GM12878 (cell line): Measurements from ENCODE around the gene MAGEB17. TPM values are rescaled to one million over a fixed set of nuclear protein-coding genes. Genes with fewer than 3 reads are reported as not detected.
"Not testable (repeated sequence)": the region's sequence is repeated elsewhere in the genome, so short reads cannot be mapped to it uniquely, and the experiment has no call there.

ENCODE experiments used
- ATAC-seq: fragments of 200-7000 bp; cut with Tn5 transposase; 3 replicates; pipeline ENCODE4 v1.9.1; 2020; ENCODE audit warnings: mild to moderate bottlenecking, moderate library complexity
- BruUV-seq: library from RNA; stranded (reverse); fragments of 400-500 nt; replicated peaks from 2 replicates; lab custom pipeline; 2021; lab: Mats Ljungman, UMichigan
- CTCF ChIA-PET: fragments of 300-600 bp; sonication (Branson Sonifier 250); formaldehyde crosslinking; extraction: SDS; loops from one replicate; lab custom pipeline; 2021; ENCODE audit warnings: inconsistent platforms; lab: Yijun Ruan, JAX
- POLR2A ChIA-PET: fragments of 350-600 bp; formaldehyde crosslinking; extraction: SDS; loops from one replicate; lab custom pipeline; 2021; ENCODE audit warnings: inconsistent platforms; lab: Charles Lee
- RAD21 ChIA-PET: fragments of 300-600 bp; sonication (Branson Sonifier 250); formaldehyde crosslinking; loops from one replicate; lab custom pipeline; 2023; ENCODE audit warnings: antibody characterized with exemption; ENCODE audit not compliant: unreplicated experiment; lab: Charles Lee
- SMC1A ChIA-PET: fragments of 300-600 bp; sonication (Branson Sonifier 250); formaldehyde crosslinking; loops from one replicate; lab custom pipeline; 2023; ENCODE audit not compliant: unreplicated experiment, uncharacterized antibody; lab: Charles Lee
- DNase-seq: peaks from one replicate; pipeline ENCODE4 v3.0.0-alpha.2; 2011; ENCODE audit warnings: low read depth, low spot score
- FAIRE-seq: peaks from 3 replicates; lab custom pipeline; 2011; peaks lifted over from hg19 to GRCh38; lab: Jason Lieb, UNC
- H2AFZ ChIP-seq: 2 replicates; pipeline ENCODE4 v1.6.0; 2011; ENCODE audit warnings: low read depth, low read length, control low read depth; ENCODE audit not compliant: control insufficient read depth
- H3K27ac ChIP-seq: 2 replicates; pipeline ENCODE4 v1.5.1; 2011; ENCODE audit warnings: control low read depth; ENCODE audit not compliant: control insufficient read depth, insufficient read depth
- H3K27me3 ChIP-seq, 2 experiments: replicated peaks in 1 of 2; 2 replicates each; pipeline versions ENCODE4 v1.6.0 to v1.6.1; 2011; ENCODE audit warnings: low read length in 1 of 2; ENCODE audit not compliant: control insufficient read depth in 2 of 2, insufficient read depth in 2 of 2
- H3K36me3 ChIP-seq, 2 experiments: 2 replicates each; pipeline ENCODE4 v1.5.1; 2011; ENCODE audit warnings: low read length in 1 of 2; ENCODE audit not compliant: control insufficient read depth in 2 of 2, insufficient read depth in 2 of 2
- H3K4me1 ChIP-seq: 2 replicates; pipeline ENCODE4 v1.6.1; 2011; ENCODE audit warnings: mild to moderate bottlenecking, low read length, moderate library complexity, mixed read lengths; ENCODE audit not compliant: control insufficient read depth, insufficient read depth
- H3K4me2 ChIP-seq: 2 replicates; pipeline ENCODE4 v1.6.0; 2011; ENCODE audit warnings: control low read depth; ENCODE audit not compliant: control insufficient read depth, insufficient read depth
- H3K4me3 ChIP-seq: fragments of 200-600 bp; sonication (generic); 2 replicates; pipeline ENCODE4 v1.5.1; 2016
- H3K79me2 ChIP-seq: 2 replicates; pipeline ENCODE4 v1.6.0; 2011; ENCODE audit warnings: low read length; ENCODE audit not compliant: control insufficient read depth, insufficient read depth
- H3K9ac ChIP-seq: 2 replicates; pipeline ENCODE4 v1.8.0; 2011; ENCODE audit warnings: low read length, control low read depth, mixed read lengths; ENCODE audit not compliant: control insufficient read depth, insufficient read depth
- H3K9me3 ChIP-seq: replicated peaks from 3 replicates; pipeline ENCODE4 v1.5.1; 2011; ENCODE audit warnings: mild to moderate bottlenecking, low read length; ENCODE audit not compliant: control insufficient read depth, insufficient read depth
- H4K20me1 ChIP-seq: 2 replicates; pipeline ENCODE4 v1.6.0; 2011; ENCODE audit not compliant: control insufficient read depth, insufficient read depth
- ASH2L ChIP-seq: fragments of 300-600, 200-600 bp; sonication (generic); IDR thresholded peaks from 2 replicates; pipeline ENCODE4 v1.6.1; 2017; ENCODE audit warnings: low read depth, mild to moderate bottlenecking, borderline replicate concordance
- ATF7 ChIP-seq: fragments of 450-650 bp; IDR thresholded peaks from 2 replicates; pipeline ENCODE4 v1.6.1; 2016; ENCODE audit warnings: low read depth, mild to moderate bottlenecking
- BACH1 ChIP-seq: fragments of 450-650 bp; IDR thresholded peaks from 2 replicates; pipeline ENCODE4 v1.6.1; 2017; ENCODE audit warnings: mild to moderate bottlenecking, borderline replicate concordance
- BMI1 ChIP-seq: fragments of 450-650 bp; IDR thresholded peaks from 2 replicates; pipeline ENCODE4 v1.6.1; 2016; ENCODE audit warnings: mild to moderate bottlenecking, moderate library complexity, borderline replicate concordance
- DPF2 ChIP-seq: fragments of 450-650 bp; IDR thresholded peaks from 2 replicates; pipeline ENCODE4 v1.6.1; 2017; ENCODE audit warnings: mild to moderate bottlenecking
- EED ChIP-seq: sonication (generic); IDR thresholded peaks from 2 replicates; pipeline ENCODE4 v1.6.1; 2016; ENCODE audit warnings: antibody characterized with exemption, low read depth
- GABPA ChIP-seq: IDR thresholded peaks from 2 replicates; pipeline ENCODE4 v1.6.1; 2014; ENCODE audit warnings: antibody characterized with exemption, low read depth, mild to moderate bottlenecking, inconsistent platforms
- HSF1 ChIP-seq: fragments of 150-350 bp; IDR thresholded peaks from 2 replicates; pipeline ENCODE4 v1.6.1; 2014; ENCODE audit warnings: mild to moderate bottlenecking, low read depth, low read length
- IRF4 ChIP-seq: IDR thresholded peaks from 2 replicates; pipeline ENCODE4 v1.6.1; 2011; ENCODE audit warnings: low read depth, low read length
- JUNB ChIP-seq: IDR thresholded peaks from 2 replicates; pipeline ENCODE4 v1.6.1; 2016; ENCODE audit warnings: antibody characterized with exemption, mild to moderate bottlenecking
- JUND ChIP-seq: IDR thresholded peaks from 2 replicates; pipeline ENCODE4 v1.6.1; 2012; ENCODE audit warnings: low read depth, mild to moderate bottlenecking, low read length, improper control_type of control experiment, moderate library complexity
- MEF2B ChIP-seq: fragments of 450-650 bp; IDR thresholded peaks from 2 replicates; pipeline ENCODE4 v1.6.1; 2018; ENCODE audit warnings: mild to moderate bottlenecking, moderate library complexity; ENCODE audit not compliant: partially characterized antibody, poor library complexity, severe bottlenecking
- NFIC ChIP-seq: IDR thresholded peaks from 2 replicates; pipeline ENCODE4 v1.6.1; 2012; ENCODE audit warnings: low read depth, mild to moderate bottlenecking, inconsistent platforms, low read length, moderate library complexity
- NRF1 ChIP-seq: conservative IDR thresholded peaks from 2 replicates; pipeline ENCODE4 v1.6.1; 2011; ENCODE audit warnings: mild to moderate bottlenecking, low read depth, low read length, improper control_type of control experiment
- PAX8 ChIP-seq: fragments of 450-650 bp; IDR thresholded peaks from 2 replicates; pipeline ENCODE4 v1.6.1; 2017; ENCODE audit warnings: mild to moderate bottlenecking, moderate library complexity
- RB1 ChIP-seq: fragments of 450-650 bp; formaldehyde crosslinking; IDR thresholded peaks from 2 replicates; pipeline ENCODE4 v1.6.1; 2017; ENCODE audit warnings: mild to moderate bottlenecking, borderline replicate concordance
- RUNX3 ChIP-seq: IDR thresholded peaks from 2 replicates; pipeline ENCODE4 v1.6.1; 2012; ENCODE audit warnings: low read length, inconsistent platforms
- SPI1 ChIP-seq: IDR thresholded peaks from 2 replicates; pipeline ENCODE4 v1.6.1; 2011; ENCODE audit warnings: low read depth, mild to moderate bottlenecking, low read length, moderate library complexity, borderline replicate concordance; ENCODE audit not compliant: insufficient read depth
- SUPT20H ChIP-seq: IDR thresholded peaks from 2 replicates; pipeline ENCODE4 v1.6.1; 2011; ENCODE audit warnings: low read depth, mild to moderate bottlenecking, low read length, moderate library complexity, borderline replicate concordance; ENCODE audit not compliant: control insufficient read depth
- WGBS: methylation state at CpG from one replicate; pipeline ENCODE4 v1.1.6; 2016; ENCODE audit warnings: low lambda C conversion rate; ENCODE audit not compliant: insufficient replicate concordance, insufficient coverage; ENCODE audit errors: missing lambda C conversion rate; 5-methylcytosine and 5-hydroxymethylcytosine counted together
- in situ Hi-C: fragments of 300-500 bp; cut with MboI; formaldehyde crosslinking; loops from 9 replicates; pipeline ENCODE4 v1.14.3; 2018; ENCODE audit warnings: mixed read lengths
- intact Hi-C: fragments of 100-400 bp; cut with micrococcal nuclease; formaldehyde crosslinking; loops from one replicate; pipeline ENCODE4 v1.14.2; 2022; ENCODE audit not compliant: unreplicated experiment
- polyA plus RNA-seq, 11 experiments: library from polyadenylated mRNA; depleted of rRNA in 4 of 11; unstranded in 6 of 11; stranded (reverse) in 5 of 11; fragments of >200 nt; fragmentation: Nextera tagmentation in 4 of 11; fragmentation: Illumina TruSeq in 1 of 11; extraction: Ambion mirVana in 4 of 11; extraction: Trizol in 1 of 11; gene quantifications; 1 replicate in 1 of 11; 2 replicates in 10 of 11; pipeline versions ENCODE4 v1.2.1 to v1.2.3, GENCODE V29; 2011 to 2016; ENCODE audit warnings: inconsistent platforms in 2 of 11, missing spikeins in 2 of 11, low read depth in 1 of 11
- total RNA-seq, 4 experiments: library from RNA; depleted of rRNA in 3 of 4; stranded (reverse); fragments of >200 nt in 3 of 4; fragmentation: Illumina TruSeq in 1 of 4; extraction: Trizol in 1 of 4; gene quantifications; 2 replicates each; pipeline versions ENCODE4 v1.2.1 to v1.2.3, GENCODE V29; 2013 to 2021

MAGEB17 gene
- total and polyA plus RNA-seq, 10 of the 15 experiments (the other 5 are each of a cell fraction or from before 2014, with no cell fraction given) = 0.05 to 0.21 TPM; not detected in 8

DNA sequence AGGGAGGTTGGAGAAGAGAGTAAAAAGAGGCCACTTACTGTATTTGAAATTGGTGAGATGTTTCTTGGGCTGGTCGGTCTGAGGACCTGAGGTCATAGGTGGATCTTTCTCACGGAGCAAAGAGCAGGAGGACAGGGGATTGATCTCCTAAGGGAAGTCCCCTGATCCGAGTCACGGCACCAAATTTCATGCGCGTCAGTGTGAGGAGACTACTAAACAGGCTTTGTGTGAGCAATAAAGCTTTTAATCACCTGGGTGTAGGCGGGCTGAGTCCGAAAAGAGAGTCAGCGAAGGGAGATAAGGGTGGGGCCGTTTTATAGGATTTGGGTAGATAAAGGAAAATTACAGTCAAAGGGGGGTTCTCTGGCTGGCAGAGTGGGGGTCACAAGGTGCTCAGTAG lies 16.6 kb downstream of the MAGEB17 start:
- ATAC-seq, intact Hi-C loops, H3K27ac ChIP-seq, DNase-seq, H3K9ac ChIP-seq, H3K79me2 ChIP-seq, in situ Hi-C loops, SMC1A ChIA-PET, CTCF ChIA-PET, H3K27me3 ChIP-seq, H3K9me3 ChIP-seq, RAD21 ChIA-PET, H3K4me2 ChIP-seq, H2AFZ ChIP-seq, H3K4me3 ChIP-seq, H3K36me3 ChIP-seq, H4K20me1 ChIP-seq, FAIRE-seq, H3K4me1 ChIP-seq, BruUV-seq: not testable (repeated sequence)
- 49% methylated on average over 10 of the region's 10 CpGs for WGBS
- POLR2A ChIA-PET = interaction anchor here (0.5 kb wide), 1 partner anchor 69 kb away, joined by 3 read pairs; no protein-coding TSS in a partner anchor

GRCh38 chrX:16185725-16186136 lies 18.4 kb downstream of the MAGEB17 start:
- Histone ChIP-seq H4K20me1 (no peaks in the 10 kb centered on the region), H3K4me3 (no peak overlapping the region), H3K27me3 (no peaks in the 10 kb centered on the region), H3K9ac (no peak overlapping the region), H3K4me1 (no peaks in the 10 kb centered on the region), H3K36me3 (no peaks in the 10 kb centered on the region), H3K27ac (no peak overlapping the region), H2AFZ (no peak overlapping the region), H3K4me2 (0 out of 2 replicates have a peak overlapping the region, but pooled peaks have one; percentile 3), H3K79me2 (no peaks in the 10 kb centered on the region), H3K9me3 (no peaks in the 10 kb centered on the region)
- BruUV-seq = no TSS peak
- intact Hi-C loops (no loop called here), in situ Hi-C loops (no loop called here)
- ChIA-PET SMC1A (interaction anchor here (1.1 kb wide), 2 partner anchors 13 to 27 kb away, joined by 3 read pairs; no protein-coding TSS in a partner anchor), POLR2A (no interaction called here), CTCF (interaction anchor here (1.2 kb wide), 1 partner anchor 48 kb away, joined by 3 read pairs; no protein-coding TSS in a partner anchor), RAD21 (no interaction called here)
- ATAC-seq = peak; percentile 98
- peak; percentile 27 for DNase-seq
- no peak for FAIRE-seq
- 0% methylated on average over 2 of the region's 2 CpGs for WGBS
- TF ChIP-seq PAX8 (no peak), RB1 (no peak), EED (no peak), DPF2 (peak; percentile 37; the same call in 1 of the 2 replicates), RUNX3 (peak; percentile 72), MEF2B (no peak), SPI1 (peak; percentile 67), NRF1 (no peak), GABPA (0 out of 2 replicates have a peak, but pooled peaks have one; percentile 23), NFIC (no peak), SUPT20H (no peak), JUND (no peak), ATF7 (0 out of 2 replicates have a peak, but pooled peaks have one; percentile 16), BACH1 (no peak), HSF1 (no peak), BMI1 (no peak), JUNB (peak; percentile 63), IRF4 (peak; percentile 15; the same call in 1 of the 2 replicates), ASH2L (no peak)
